Activated naive CD4-positive, alpha-beta T cell treated with anti-CD3 and anti-CD28 coated beads, Interleukin-2, amount 50 U/mL, for 72 hours (primary cell): ENCODE results near the gene PLAC1. TPM values are rescaled to one million over a fixed set of nuclear protein-coding genes. Genes with fewer than 3 reads are reported as not detected.

ENCODE experiments used
- total RNA-seq, 2 donors: library from RNA; stranded (reverse); gene quantifications; one replicate each; pipeline ENCODE4 v1.2.3, GENCODE V29; 2022

Gene PLAC1
- total RNA-seq, 2 donors from 2014 or later: not detected

Other genes starting within 250 kb of the PLAC1 start
- gene HPRT1, start 198.3 kb downstream of the PLAC1 start, total RNA-seq: 10 to 100 TPM; 96.0 to 96.2 TPM
- 10 to 100 TPM; 55.7 to 57.3 TPM for gene PABIR2, start 138.7 kb upstream of the PLAC1 start, total RNA-seq